IMR-90 (cell line): ENCODE measurements around the gene NAPSA.

Experiments
- CEBPB ChIP-seq: IDR thresholded peaks from 2 replicates; pipeline ENCODE4 v1.6.1; 2012; ENCODE audit warnings: low read depth, low read length, improper control_type of control experiment
- CTCF ChIP-seq: conservative IDR thresholded peaks from 2 replicates; pipeline ENCODE4 v1.5.1; 2012; ENCODE audit warnings: mild to moderate bottlenecking, low read depth, low read length, improper control_type of control experiment
- ELK1 ChIP-seq: fragments of 150-350 bp; IDR thresholded peaks from 2 replicates; pipeline ENCODE4 v1.6.1; 2016; ENCODE audit warnings: low read depth, mild to moderate bottlenecking, low read length, moderate library complexity, borderline replicate concordance
- FOS ChIP-seq: fragments of 150-350 bp; IDR thresholded peaks from 2 replicates; pipeline ENCODE4 v1.6.1; 2016; ENCODE audit warnings: low read depth, low read length
- MAFK ChIP-seq: IDR thresholded peaks from 2 replicates; pipeline ENCODE4 v1.6.1; 2012; ENCODE audit warnings: low read depth, low read length, improper control_type of control experiment
- MAZ ChIP-seq: IDR thresholded peaks from 2 replicates; pipeline ENCODE4 v1.6.1; 2012; ENCODE audit warnings: low read depth, mild to moderate bottlenecking, low read length, improper control_type of control experiment, moderate library complexity, borderline replicate concordance
- MXI1 ChIP-seq: IDR thresholded peaks from 2 replicates; pipeline ENCODE4 v1.6.1; 2012; ENCODE audit warnings: low read depth, mild to moderate bottlenecking, low read length, moderate library complexity, borderline replicate concordance
- NFE2L2 ChIP-seq: fragments of 150-350 bp; IDR thresholded peaks from 2 replicates; pipeline ENCODE4 v1.6.1; 2016; ENCODE audit warnings: low read depth, mild to moderate bottlenecking, low read length
- POLR2A ChIP-seq: IDR thresholded peaks from 2 replicates; pipeline ENCODE4 v1.6.1; 2012; ENCODE audit warnings: mild to moderate bottlenecking, low read depth, low read length
- RAD21 ChIP-seq: IDR thresholded peaks from 2 replicates; pipeline ENCODE4 v1.6.1; 2012; ENCODE audit warnings: low read length, improper control_type of control experiment
- RCOR1 ChIP-seq: IDR thresholded peaks from 2 replicates; pipeline ENCODE4 v1.6.1; 2012; ENCODE audit warnings: mild to moderate bottlenecking, low read length, improper control_type of control experiment; ENCODE audit not compliant: insufficient replicate concordance
- RFX5 ChIP-seq: IDR thresholded peaks from 2 replicates; pipeline ENCODE4 v1.8.0; 2012; ENCODE audit warnings: low read depth, mild to moderate bottlenecking, low read length, moderate library complexity
- SMC3 ChIP-seq: fragments of 150-350 bp; IDR thresholded peaks from 2 replicates; pipeline ENCODE4 v1.6.1; 2016; ENCODE audit warnings: low read depth, mild to moderate bottlenecking, antibody characterized with exemption, low read length, moderate library complexity
- USF2 ChIP-seq: fragments of 150-350 bp; IDR thresholded peaks from 2 replicates; pipeline ENCODE4 v1.6.1; 2017; ENCODE audit warnings: mild to moderate bottlenecking, antibody characterized with exemption, low read length, low read depth

GRCh38 chr19:50383001-50383851 is 17.8 kb upstream of the NAPSA start:
- TF ChIP-seq RFX5 (no peak), CTCF (no peak), CEBPB (no peak), POLR2A (no peak), MXI1 (no peak), USF2 (no peak), MAZ (no peak), MAFK (no peak), RAD21 (no peak), SMC3 (no peak), RCOR1 (no peak), ELK1 (no peak), FOS (no peak), NFE2L2 (no peak)
